HL-60 (cell line): ENCODE measurements around the gene SLC9A6.

Experiments
- DNase-seq, 2 experiments: peaks; one replicate each; pipeline ENCODE4 v3.0.0-alpha.2; 2010 to 2020; ENCODE audit warnings: low read depth in 1 of 2, low spot score in 1 of 2
- H3K27ac ChIP-seq: fragments of 250-450 bp; sonication (Bioruptor Pico); replicated peaks from 2 replicates; pipeline ENCODE4 v1.5.1; 2020; ENCODE audit warnings: mild to moderate bottlenecking, moderate library complexity
- H3K27me3 ChIP-seq: fragments of 250-450 bp; sonication (Bioruptor Pico); 2 replicates; pipeline ENCODE4 v1.5.1; 2021; ENCODE audit warnings: mild to moderate bottlenecking, moderate library complexity; ENCODE audit not compliant: insufficient read depth, poor library complexity, severe bottlenecking
- H3K4me3 ChIP-seq: replicated peaks from 2 replicates; pipeline ENCODE4 v1.5.1; 2011; ENCODE audit warnings: mild to moderate bottlenecking, control low read depth, low read length; ENCODE audit not compliant: insufficient read depth
- CTCF ChIP-seq: IDR thresholded peaks from one replicate; pipeline ENCODE4 v1.5.1; 2011; ENCODE audit warnings: low read length, control low read depth, inconsistent platforms; ENCODE audit not compliant: insufficient read depth
- GABPA ChIP-seq: IDR thresholded peaks from 2 replicates; pipeline ENCODE4 v1.6.1; 2012; ENCODE audit warnings: low read depth
- POLR2AphosphoS5 ChIP-seq: IDR thresholded peaks from 2 replicates; pipeline ENCODE4 v1.6.1; 2012; ENCODE audit warnings: low read depth
- REST ChIP-seq: IDR thresholded peaks from 2 replicates; pipeline ENCODE4 v1.6.1; 2012; ENCODE audit warnings: low read depth; ENCODE audit not compliant: insufficient replicate concordance
- SPI1 ChIP-seq: IDR thresholded peaks from 2 replicates; pipeline ENCODE4 v1.6.1; 2012; ENCODE audit warnings: low read depth, mild to moderate bottlenecking, borderline replicate concordance

The SLC9A6 gene

GRCh38 chrX:136031626-136032025 lies 46.4 kb downstream of the SLC9A6 start:
- no peak for TF ChIP-seq REST
- no peak for TF ChIP-seq POLR2AphosphoS5
- no peak for TF ChIP-seq SPI1
- TF ChIP-seq CTCF = no peak
- TF ChIP-seq GABPA = no peak
- no peak overlapping the region for H3K27ac ChIP-seq
- no peak overlapping the region for H3K4me3 ChIP-seq
- no peak for DNase-seq
- no peaks in the 10 kb centered on the region for H3K27me3 ChIP-seq

- Histone ChIP-seq H3K27me3 (no peaks in the 10 kb centered on the region), H3K27ac (no peak overlapping the region), H3K4me3 (no peak overlapping the region)
- TF ChIP-seq CTCF = no peak
- TF ChIP-seq SPI1 = no peak
- no peak for TF ChIP-seq GABPA
- TF ChIP-seq REST = no peak
- no peak for TF ChIP-seq POLR2AphosphoS5
- no peak for DNase-seq
Measured at GRCh38 chrX:136032370-136032769, 47.1 kb downstream of the SLC9A6 start.

GRCh38 chrX:136034668-136035067 lies 49.4 kb downstream of the SLC9A6 start:
- Histone ChIP-seq H3K4me3 (no peak overlapping the region), H3K27me3 (no peaks in the 10 kb centered on the region), H3K27ac (no peak overlapping the region)
- TF ChIP-seq REST (no peak), CTCF (no peak), GABPA (no peak), POLR2AphosphoS5 (no peak), SPI1 (no peak)
- DNase-seq = no peak
